GM10248 (cell line): ENCODE data around the gene MLLT6.

ENCODE experiments used
- CTCF ChIA-PET: fragments of 300-600 bp; sonication (Branson Sonifier 250); formaldehyde crosslinking; extraction: SDS; loops from one replicate; lab custom pipeline; 2021; ENCODE audit warnings: antibody characterized with exemption; lab: Yijun Ruan, JAX
- POLR2A ChIA-PET: fragments of 350-650 bp; sonication (Branson Sonifier 250); formaldehyde crosslinking; extraction: SDS; loops from one replicate; lab custom pipeline; 2020; ENCODE audit warnings: antibody characterized with exemption; lab: Yijun Ruan, JAX
- DNase-seq: peaks from one replicate; pipeline ENCODE4 v3.0.0; 2012; ENCODE audit errors: extremely low spot score
- TF ChIP-seq, protein P1 (sequence below): IDR thresholded peaks from 2 replicates; pipeline ENCODE4 v1.5.1; 2012; ENCODE audit warnings: mild to moderate bottlenecking, low read depth; ENCODE audit errors: extremely low read depth, missing control alignments, control extremely low read depth

The MLLT6 gene

DNA sequence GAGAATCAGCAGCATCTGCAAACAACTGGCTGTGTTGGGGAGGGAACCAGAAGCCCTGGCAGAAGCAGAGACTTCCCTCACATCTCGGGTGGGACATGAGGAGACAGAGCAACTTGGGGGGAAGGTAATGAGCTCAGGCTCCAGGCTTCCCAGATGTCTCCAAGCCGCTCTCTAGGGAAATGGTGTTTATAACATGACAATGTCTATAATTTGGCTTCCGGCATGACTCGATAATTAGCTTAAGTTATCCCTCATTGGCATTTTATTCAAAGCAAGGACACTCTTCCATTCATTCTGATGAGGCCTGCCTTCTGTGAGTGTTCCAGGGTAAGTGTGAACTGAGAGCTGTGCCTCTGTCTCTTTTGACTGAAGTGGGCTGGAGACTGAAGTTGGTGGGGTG, 14.7 kb upstream of the MLLT6 start:
- POLR2A ChIA-PET, result no interaction called here
- CTCF ChIA-PET, result interaction anchor here (0.8 to 7.0 kb wide), 6 partner anchors 10 to 45 kb away, joined by 3 to 47 read pairs (median 3); partner anchors contain the start of gene EPOP
- TF ChIP-seq, protein P1, sequence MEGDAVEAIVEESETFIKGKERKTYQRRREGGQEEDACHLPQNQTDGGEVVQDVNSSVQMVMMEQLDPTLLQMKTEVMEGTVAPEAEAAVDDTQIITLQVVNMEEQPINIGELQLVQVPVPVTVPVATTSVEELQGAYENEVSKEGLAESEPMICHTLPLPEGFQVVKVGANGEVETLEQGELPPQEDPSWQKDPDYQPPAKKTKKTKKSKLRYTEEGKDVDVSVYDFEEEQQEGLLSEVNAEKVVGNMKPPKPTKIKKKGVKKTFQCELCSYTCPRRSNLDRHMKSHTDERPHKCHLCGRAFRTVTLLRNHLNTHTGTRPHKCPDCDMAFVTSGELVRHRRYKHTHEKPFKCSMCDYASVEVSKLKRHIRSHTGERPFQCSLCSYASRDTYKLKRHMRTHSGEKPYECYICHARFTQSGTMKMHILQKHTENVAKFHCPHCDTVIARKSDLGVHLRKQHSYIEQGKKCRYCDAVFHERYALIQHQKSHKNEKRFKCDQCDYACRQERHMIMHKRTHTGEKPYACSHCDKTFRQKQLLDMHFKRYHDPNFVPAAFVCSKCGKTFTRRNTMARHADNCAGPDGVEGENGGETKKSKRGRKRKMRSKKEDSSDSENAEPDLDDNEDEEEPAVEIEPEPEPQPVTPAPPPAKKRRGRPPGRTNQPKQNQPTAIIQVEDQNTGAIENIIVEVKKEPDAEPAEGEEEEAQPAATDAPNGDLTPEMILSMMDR, result no peak

DNA sequence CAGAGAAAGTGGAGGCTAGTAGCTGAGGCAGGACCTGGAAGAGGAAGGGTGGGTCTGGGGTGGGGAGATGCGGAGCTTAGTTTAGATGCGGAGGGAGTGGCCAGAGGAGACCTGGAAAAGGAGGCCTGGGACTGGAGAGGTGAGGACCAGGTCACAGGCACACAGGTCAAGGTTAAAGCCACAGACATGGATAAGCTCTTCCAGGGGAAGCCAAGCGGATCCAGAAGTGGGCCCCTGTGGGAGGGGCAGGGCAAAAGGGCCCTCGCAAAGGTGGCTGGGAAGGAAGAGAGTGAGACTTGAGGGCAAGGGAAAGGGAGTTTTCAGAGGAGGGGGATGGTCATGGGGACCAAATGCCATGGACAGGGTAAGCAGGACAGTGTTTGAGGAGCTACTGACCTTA, 13.9 kb upstream of the MLLT6 start:
- POLR2A ChIA-PET, result no interaction called here
- no peak for DNase-seq
- CTCF ChIA-PET, result interaction anchor here (0.9 to 7.0 kb wide), 5 partner anchors 15 to 44 kb away, joined by 3 to 47 read pairs (median 3); partner anchors contain the start of gene EPOP
- TF ChIP-seq, protein P1, result no peak

More for the DNA sequence above, 14.7 kb upstream of the MLLT6 start:
- DNase-seq, result no peak

DNA sequence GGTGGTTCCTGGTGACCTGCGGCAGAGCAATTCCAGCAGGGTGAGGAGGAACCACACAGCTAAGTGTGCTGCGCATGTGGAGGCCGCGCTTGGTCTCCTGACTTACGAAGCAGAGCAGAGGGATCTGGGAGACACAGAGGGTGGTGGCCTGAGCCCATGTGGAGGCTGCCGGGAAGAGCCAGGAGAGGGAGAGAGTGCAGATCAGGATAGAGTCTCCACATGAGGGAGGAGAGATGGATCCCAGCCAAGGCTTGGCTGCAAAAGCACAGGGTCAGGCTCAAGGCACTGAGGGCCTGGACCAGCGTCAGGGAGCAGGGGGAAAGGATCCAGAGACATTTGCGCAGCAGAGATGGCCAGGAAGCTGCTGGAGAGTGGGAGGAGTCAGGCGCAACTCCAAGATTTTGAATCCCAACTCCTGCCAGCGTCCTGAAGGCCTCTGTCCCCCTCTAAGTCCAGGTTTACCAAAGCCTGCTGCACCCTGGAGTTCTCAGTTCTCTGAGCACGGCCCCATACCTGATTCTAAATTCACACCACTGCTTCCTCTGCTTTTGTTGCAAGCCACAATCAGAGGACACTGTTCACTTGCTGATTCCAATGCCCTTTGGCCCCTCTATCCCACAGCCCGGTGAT, 11.3 kb upstream of the MLLT6 start:
- POLR2A ChIA-PET, result no interaction called here
- CTCF ChIA-PET, result interaction anchor here (1.4 to 2.0 kb wide), 3 partner anchors 13 to 29 kb away, joined by 3 to 5 read pairs (median 3); no protein-coding TSS in a partner anchor
- DNase-seq, result no peak
- TF ChIP-seq, protein P1, result no peak

DNA sequence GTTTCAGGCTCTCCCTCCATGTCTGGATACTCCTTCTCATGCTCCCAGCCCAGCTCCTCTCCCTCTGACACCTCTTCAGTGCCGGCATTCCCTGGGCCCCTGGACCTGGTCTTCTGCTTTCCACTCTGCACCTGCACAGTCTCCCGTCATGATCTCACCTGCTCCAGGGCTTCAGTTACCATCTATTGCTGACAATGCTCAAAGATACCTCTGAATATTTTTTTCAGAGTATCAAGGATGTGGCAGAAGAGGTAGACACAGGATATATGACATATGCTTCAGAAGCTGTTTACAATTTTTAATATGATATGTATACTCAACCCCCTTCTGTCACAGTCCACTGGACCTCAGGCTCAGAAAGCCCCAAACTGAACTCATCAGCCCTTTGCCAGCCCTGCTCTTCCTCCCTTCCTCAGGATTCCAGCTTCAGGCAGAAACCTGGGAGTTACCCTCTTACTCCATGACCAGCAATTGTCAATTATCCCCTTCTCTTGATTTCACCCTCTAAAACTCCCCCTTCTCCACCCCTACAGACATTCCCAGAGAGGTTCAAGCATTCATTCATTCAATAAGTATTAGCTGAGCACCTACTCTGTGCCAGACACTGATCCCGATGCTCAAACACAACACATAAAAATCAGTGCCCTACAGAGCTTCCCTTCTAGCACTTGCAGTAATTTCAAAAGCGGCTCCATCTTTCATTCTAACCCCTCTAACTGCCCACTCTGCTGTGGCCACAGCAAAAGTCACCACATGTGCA, 7.8 kb upstream of the MLLT6 start:
- TF ChIP-seq, protein P1, result no peak
- no peak for DNase-seq
- CTCF ChIA-PET, result interaction anchor here (1.0 to 1.8 kb wide), 8 partner anchors 10 to 139 kb away, joined by 3 to 7 read pairs (median 4); no protein-coding TSS in a partner anchor
- POLR2A ChIA-PET, result interaction anchor here (0.6 kb wide), 1 partner anchor 972 kb away, joined by 3 read pairs; no protein-coding TSS in a partner anchor

DNA sequence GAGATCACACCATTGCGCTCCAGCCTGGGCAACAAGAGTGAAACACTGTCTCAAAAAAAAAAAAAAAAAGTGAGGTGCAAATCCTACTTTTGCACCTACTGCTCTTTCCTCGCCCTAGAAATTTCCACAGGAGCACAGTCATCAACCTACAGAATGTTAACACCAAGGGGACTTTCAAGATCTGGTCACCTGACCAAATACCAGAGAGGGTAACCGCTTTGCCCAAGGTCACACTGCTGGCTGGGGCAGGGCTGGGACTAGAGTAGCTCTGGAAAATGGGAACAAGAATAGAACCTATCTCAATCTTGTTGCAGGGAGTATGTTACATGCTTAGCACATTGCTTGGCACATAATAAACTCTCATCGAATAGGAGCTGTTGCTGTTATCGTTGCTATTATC, 6.3 kb upstream of the MLLT6 start:
- ChIA-PET CTCF (interaction anchor here (1.4 to 1.7 kb wide), 2 partner anchors 22 to 29 kb away, joined by 4 to 6 read pairs; no protein-coding TSS in a partner anchor), POLR2A (no interaction called here)
- TF ChIP-seq, protein P1, result no peak
- no peak for DNase-seq

DNA sequence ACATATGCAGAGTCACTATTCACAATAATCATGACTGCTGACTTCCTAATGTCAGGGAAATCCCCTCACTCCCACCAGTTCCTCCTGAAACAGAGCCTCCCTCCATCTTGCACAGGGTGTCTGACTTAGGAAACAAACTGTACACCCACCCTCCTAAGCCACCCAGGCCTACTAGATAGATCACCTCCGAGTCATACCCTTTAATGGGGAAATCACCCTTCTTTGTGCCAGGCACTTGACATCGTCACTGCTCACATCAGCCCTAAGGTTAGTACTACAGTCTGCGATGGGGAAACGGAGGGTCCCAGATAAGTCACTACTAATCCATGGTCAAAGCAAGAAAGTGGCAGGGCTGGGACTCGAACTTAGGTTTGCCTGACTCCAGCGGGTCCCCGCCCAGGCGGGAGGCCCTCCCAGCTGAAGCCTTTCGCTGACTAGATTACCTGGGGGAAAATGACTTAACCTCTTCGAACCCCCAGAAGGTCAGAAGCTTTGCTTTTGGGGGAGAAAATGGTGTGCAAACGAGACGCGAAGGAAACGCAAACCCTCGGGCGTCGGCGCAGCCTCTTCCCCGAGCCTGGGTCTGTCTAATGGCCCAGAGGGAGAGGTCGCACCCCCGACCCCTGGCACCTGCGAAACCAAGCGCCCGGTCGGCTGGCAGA, 3.4 kb upstream of the MLLT6 start:
- ChIA-PET CTCF (interaction anchor here (0.7 to 2.1 kb wide), 5 partner anchors 9 to 143 kb away, joined by 3 to 5 read pairs (median 3); no protein-coding TSS in a partner anchor), POLR2A (interaction anchor here (0.6 to 1.2 kb wide), 2 partner anchors 21 to 168 kb away, joined by 3 to 5 read pairs; partner anchors contain the start of gene LASP1)
- TF ChIP-seq, protein P1, result no peak
- DNase-seq, result peak; percentile 77
